Omental fat pad (tissue), 4 donors: ENCODE results near the gene GTPBP1. TPM values are rescaled to one million over a fixed set of nuclear protein-coding genes. Genes with fewer than 3 reads are reported as not detected.

Source experiments
- ATAC-seq: fragments of 150-250 bp; one replicate; pipeline ENCODE4 v1.9.1; 2016; ENCODE audit warnings: mild to moderate bottlenecking, moderate library complexity; ENCODE audit not compliant: low FRiP score
- DNase-seq: peaks from one replicate; pipeline ENCODE4 v3.0.0-alpha.2; 2019; ENCODE audit warnings: low spot score
- CTCF ChIP-seq, 3 donors: fragments of 450-650 bp; IDR thresholded peaks; one replicate each; pipeline ENCODE4 v1.5.1; 2016 to 2017; ENCODE audit warnings: antibody characterized with exemption in 3 of 3, mild to moderate bottlenecking in 3 of 3, moderate library complexity in 2 of 3
- total RNA-seq, 4 donors: library from RNA; depleted of rRNA; stranded (reverse); fragments of >200 nt; gene quantifications; one replicate each; pipeline ENCODE4 v1.1.0, GENCODE V29; 2016

Gene GTPBP1
- total RNA-seq, 4 donors from 2014 or later: 31.3 to 75.7 (median 51.4) TPM

DNA sequence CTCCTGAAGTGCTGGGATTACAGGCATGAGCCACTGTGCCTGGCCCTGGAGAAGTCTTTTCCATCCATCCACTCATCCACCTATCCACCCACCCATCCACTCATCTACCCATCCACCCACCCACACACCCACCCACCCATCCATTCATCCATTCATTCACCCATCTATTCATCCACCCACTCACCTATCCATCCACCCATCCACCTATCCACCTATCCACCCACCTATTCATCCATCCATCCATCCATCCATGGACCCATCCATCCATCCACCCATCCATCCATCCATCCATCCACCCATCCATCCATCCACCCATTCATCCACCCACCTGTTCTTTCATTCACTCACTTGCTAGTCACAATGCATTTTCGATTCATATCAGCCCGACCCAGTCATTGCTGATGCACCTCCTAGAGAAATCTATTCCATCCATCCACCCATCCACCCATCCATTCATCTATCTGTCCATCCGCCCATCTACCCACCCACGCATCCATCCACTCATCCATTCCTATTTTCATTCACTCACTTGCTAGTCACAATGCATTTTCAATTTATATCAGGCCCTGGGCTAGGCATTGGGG lies 67.7 kb downstream of the GTPBP1 start:
- TF ChIP-seq CTCF (IDR thresholded peaks at IDR 0.05): no peak
- no peak for ATAC-seq
- no peak for DNase-seq

GRCh38 chr22:38774496-38775166 lies 68.9 kb downstream of the GTPBP1 start:
- TF ChIP-seq CTCF (IDR thresholded peaks at IDR 0.05): no peak
- DNase-seq: no peak
- no peak for ATAC-seq

- TF ChIP-seq CTCF (IDR thresholded peaks at IDR 0.05): no peak
- no peak for ATAC-seq
Measured at GRCh38 chr22:38775656-38776055, 69.9 kb downstream of the GTPBP1 start.

GRCh38 chr22:38776086-38776485 lies 70.3 kb downstream of the GTPBP1 start:
- TF ChIP-seq CTCF (IDR thresholded peaks at IDR 0.05): no peak
- DNase-seq (no peak), ATAC-seq (no peak)

More at GRCh38 chr22:38775656-38776055, 69.9 kb downstream of the GTPBP1 start:
- no peak for DNase-seq

- DNase-seq: no peak
- no peak for ATAC-seq
- TF ChIP-seq CTCF (IDR thresholded peaks at IDR 0.05): no peak
Measured at GRCh38 chr22:38777087-38777671, 71.4 kb downstream of the GTPBP1 start.

DNA sequence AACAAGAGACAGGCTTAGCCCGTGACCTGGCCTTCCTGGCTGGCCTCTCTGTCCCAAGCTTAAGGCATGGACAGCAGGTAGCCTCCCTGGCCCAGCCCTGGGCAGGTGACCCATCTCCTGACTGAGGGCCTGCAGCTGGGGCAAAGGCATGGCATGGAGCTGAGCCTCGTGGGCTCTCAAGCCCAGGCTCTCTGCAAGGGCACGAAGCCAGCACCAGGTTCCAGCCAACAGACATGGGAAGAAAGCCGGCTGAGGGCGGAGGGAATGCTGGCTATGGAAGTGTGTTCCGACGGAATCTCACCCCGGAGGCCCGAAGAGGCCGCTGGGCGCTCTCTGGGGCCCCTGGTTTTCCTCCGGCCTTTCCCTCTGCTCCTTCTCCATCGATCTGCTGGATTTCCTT lies 75.3 kb downstream of the GTPBP1 start:
- DNase-seq (no peak), ATAC-seq (no peak)
- no peak for TF ChIP-seq CTCF (IDR thresholded peaks at IDR 0.05)
